Stimulated activated CD4-positive, alpha-beta T cell treated with anti-CD3 and anti-CD28 coated beads, Interleukin-15, amount 100 ng/mL, for 48 hours (primary cell): Measurements from ENCODE around the gene SLC10A1.

Experiments
- DNase-seq, 2 donors: peaks; one replicate each; pipeline ENCODE4 v3.0.0-alpha.2; 2020; ENCODE audit warnings: low read depth in 2 of 2

The SLC10A1 gene

GRCh38 chr14:69808919-69809808 lies 12.1 kb upstream of the SLC10A1 start:
- no peak for DNase-seq

DNA sequence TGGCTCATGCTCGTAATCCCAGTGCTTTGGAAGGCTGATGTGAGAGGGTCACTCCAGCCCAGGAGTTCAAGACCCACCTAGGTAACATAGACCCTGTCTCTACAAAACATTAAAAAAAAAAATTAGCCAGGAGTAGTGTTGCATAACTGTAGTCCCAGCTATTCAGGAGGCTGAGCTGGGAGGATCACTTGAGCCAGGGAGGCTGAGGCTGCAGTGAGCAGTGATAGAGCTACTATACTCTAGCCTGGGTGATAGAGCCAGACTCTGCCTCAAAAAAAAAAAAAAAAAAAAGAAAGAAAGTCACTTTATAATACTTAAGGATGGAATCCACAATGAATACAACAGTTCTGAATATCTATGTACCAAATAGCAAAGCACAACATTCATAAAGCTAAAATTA lies 10.2 kb upstream of the SLC10A1 start:
- DNase-seq, result no peak

- no peak for DNase-seq
Observed at GRCh38 chr14:69804902-69805301, 7.9 kb upstream of the SLC10A1 start.

- no peak for DNase-seq
Observed at GRCh38 chr14:69803753-69804152, 6.7 kb upstream of the SLC10A1 start.

- DNase-seq, result no peak
Observed at GRCh38 chr14:69798339-69798735, 1.3 kb upstream of the SLC10A1 start.

DNA sequence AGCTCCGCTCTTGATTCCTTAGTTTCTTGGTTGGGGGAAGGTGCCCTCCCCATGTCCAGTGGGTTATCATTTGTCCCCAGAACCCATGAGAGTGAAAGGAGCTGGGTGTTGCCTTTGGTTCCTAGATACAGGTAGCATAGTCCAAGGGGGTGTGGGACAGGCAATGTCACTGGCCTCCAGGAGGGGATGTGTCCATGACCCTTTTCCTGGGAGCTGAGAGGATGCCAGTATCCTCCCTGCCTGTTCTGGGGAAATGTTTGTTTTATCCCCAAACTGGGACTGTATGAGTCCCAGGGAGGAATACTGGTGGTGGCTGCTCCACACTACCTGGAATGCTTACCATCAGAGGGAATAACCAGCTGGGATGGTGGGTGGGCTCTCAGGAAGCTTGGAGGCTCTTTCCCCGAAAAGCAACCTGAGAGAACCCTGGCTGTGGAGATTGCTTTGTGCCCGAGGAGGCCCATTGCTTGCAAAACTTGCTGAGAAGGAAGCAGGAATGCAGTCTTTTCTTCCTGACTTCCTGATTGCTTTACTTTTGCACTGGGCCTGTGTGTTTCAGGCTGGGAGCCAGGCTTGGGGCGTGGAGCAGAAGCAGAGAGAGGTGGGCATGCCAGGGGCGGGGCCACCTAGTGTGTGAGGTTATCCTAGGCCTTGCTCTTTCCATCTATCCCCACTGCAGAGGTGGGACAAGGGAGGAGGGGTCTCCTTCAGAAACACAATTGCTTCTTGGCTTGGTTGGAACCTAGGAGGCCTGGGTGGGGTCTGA lies 715 bp upstream of the SLC10A1 start:
- no peak for DNase-seq

- no peak for DNase-seq
Observed at GRCh38 chr14:69795691-69796090, 1.4 kb downstream of the SLC10A1 start.

DNA sequence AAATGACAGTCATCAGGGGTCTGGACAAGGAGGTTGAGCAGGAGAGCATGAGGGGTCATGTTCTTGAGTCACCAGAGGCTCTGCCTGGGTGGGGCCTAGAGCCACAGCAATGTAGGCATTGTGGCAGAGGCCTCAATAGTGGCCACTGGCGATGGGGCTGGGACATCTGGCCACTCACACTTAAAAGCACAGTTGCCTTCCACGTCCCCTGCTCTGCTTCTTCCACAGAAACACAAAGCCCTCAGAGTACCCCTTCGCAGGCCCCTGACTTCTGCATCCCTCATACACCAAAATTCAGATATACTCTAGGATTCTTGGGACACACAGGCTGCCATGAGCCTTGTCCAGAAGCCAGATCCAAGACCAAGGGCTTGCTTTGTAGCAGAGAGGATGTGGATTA lies 2.2 kb downstream of the SLC10A1 start:
- DNase-seq, result no peak

- no peak for DNase-seq
Observed at GRCh38 chr14:69792887-69793421, 4.1 kb downstream of the SLC10A1 start.

DNA sequence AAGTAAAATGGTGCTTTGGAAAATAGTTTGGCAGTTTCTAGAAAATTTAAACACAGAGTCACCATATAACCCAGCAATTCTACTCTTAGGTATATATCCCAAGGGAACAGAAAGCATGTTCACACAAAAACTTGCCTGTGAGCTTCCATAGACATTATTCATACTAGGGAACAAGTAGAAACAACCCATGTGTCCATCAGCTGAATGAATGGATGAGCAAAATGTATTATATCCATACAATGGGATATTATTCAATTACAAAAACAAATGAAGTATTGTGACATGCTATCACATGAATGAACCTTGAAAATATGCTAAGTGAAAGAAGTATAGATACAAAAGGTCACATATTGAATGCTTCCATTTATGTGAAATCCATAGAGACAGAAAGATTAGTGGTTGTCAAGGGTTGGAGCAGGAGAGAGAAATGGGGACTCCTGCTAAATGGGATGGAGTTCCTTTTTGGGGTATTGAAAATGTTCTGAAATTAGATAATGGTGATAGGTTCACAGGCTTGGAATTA lies 7.9 kb downstream of the SLC10A1 start:
- no peak for DNase-seq

GRCh38 chr14:69786603-69787002 lies 10.4 kb downstream of the SLC10A1 start:
- DNase-seq, result no peak

DNA sequence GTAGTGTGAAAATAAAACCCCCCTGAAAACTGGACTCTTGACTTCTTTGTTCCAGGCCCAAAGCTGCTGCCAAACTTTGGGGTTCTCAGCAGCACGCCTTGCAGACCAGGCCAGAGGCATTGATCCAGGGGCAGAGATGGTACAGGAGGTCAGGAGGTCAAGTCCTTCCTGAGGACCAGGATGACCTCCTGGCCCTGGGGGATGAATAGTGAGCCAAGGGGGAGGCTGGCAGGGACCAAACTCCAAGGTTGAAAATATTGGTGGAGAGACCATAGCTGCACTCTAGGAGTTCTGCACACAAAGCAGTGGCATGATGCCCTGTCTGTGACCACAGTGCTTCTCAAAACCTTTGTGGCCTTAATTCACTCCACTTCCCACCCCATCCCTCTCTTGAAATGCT lies 12.1 kb downstream of the SLC10A1 start:
- no peak for DNase-seq

- DNase-seq, result no peak
Observed at GRCh38 chr14:69780952-69781351, 16.1 kb downstream of the SLC10A1 start.

DNA sequence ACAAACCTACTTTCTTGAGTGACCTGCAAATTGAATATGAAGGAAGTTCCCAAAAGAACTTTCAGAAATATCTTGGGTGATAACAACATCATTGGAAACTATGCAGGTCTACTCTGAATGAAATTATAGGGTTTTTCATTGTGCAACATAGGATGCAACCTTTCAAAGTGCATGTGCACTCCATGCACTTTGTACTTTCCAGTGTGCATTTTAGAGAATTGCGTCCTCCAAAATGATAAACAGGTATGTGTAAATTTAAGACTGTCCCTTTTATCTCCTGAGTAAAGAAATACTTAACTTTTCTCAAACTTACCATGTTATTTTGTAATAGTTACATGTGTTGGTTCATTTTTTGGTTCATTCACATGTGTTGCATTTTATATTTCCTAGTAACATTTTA lies 16.9 kb downstream of the SLC10A1 start:
- DNase-seq, result no peak

DNA sequence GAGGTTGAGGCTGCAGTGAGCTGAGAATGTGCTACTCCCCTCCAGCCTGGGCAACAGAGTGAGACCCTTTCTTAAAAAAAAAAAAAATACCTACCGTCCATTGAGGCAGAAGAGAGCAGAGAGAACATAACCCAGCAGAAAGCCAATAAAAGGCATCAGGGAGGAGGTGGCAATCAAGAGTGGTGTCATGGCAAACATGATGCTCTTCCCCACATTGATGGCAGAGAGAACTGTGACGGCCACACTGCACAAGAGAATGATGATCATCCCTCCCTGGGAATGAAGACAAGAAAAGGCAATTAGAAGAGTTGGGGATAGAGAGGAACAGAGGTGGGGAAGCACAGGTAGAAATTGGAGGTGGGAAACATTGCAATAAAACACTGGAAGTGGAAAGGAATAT lies 18.0 kb downstream of the SLC10A1 start:
- DNase-seq, result no peak

- DNase-seq, result no peak
Observed at GRCh38 chr14:69776875-69777453, 20.1 kb downstream of the SLC10A1 start.

- no peak for DNase-seq
Observed at GRCh38 chr14:69775012-69775411, 22.0 kb downstream of the SLC10A1 start.

DNA sequence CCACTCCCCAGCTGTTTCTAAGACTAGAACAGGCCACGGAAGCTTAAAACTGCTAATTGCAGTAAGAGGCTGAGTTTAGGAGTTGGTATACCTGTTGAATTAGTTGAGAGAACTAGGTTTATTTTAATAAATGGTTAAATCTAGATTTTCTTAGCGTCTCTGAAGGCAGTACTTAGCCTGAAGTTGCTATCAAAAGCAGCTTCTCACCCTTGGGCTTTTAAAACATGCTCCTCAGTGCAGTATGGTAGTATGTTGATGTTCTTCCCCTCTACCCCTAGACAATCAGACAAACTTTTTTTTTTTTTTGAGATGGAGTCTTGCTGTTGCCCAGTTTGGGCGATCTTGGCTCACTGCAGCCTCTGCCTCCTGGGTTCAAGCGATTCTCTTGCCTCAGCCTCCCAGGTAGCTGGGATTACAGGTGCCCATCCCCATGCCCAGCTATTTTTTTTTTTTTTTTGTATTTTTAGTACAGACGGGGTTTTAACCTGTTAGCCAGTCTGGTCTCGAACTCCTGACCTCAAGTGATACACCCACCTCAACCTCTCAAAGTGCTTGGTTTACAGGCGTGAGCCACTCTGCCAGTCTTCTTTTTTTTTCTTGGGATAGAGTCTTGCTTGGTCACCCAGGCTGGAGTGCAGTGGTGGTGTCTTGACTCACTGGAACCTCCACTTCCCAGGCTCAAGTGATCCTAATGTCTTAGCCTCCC lies 23.3 kb downstream of the SLC10A1 start:
- no peak for DNase-seq

- DNase-seq, result no peak
Observed at GRCh38 chr14:69772082-69773017, 24.7 kb downstream of the SLC10A1 start.

DNA sequence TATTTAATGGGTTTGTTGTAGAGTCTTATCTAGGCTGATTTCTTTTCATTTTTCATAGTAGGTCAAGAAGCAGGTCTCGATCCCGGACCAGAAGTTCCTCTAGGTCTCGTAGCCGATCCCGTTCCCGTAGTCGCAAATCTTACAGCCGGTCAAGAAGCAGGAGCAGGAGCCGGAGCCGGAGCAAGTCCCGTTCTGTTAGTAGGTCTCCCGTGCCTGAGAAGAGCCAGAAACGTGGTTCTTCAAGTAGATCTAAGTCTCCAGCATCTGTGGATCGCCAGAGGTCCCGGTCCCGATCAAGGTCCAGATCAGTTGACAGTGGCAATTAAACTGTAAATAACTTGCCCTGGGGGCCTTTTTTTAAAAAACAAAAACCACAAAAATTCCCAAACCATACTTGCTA lies 25.9 kb downstream of the SLC10A1 start:
- no peak for DNase-seq
